Ecto neural progenitor cell (in vitro differentiated cells): Measurements from ENCODE around the gene KCNIP3.

Source experiments
- DNase-seq: peaks from one replicate; pipeline ENCODE4 v3.0.0-alpha.2; 2018; ENCODE audit warnings: low spot score

The KCNIP3 gene

GRCh38 chr2:95314964-95315611, 17.9 kb downstream of the KCNIP3 start:
- DNase-seq: peak; percentile 67

- DNase-seq: no peak
Observed at GRCh38 chr2:95315801-95316411, 18.8 kb downstream of the KCNIP3 start.

DNA sequence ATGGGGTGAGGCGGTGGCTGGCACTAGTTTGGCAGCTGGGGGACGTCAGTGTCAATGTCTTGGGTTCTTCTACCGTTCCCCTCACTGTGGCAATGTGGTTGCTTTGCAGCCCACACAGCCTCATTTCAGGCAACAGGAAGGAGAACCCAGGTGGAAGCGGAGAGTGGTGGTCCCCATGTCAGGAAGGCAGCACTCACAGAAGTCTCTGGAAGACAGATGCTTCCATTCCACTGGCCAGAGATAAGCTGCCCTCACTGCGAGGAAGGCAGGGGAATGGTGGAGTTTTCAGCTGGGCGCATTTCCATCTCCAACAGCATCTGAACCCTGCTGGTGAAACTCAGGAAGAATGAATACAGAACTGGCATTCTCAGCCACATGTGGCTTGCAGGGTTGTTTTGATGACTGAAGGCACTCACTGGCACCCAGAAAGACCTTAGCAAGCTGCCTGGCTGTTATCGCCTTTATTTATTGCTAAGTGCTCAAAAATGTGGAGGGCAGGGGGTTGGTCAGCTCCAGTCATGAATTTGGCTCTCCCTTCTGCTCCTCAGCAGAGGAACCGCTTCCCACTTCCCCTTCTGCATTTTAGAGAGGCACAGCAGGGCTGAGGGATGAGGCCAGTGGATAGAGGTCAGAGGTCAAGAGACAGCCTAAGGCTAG, 19.4 kb downstream of the KCNIP3 start:
- no peak for DNase-seq

GRCh38 chr2:95317123-95317500, 20.0 kb downstream of the KCNIP3 start:
- DNase-seq: no peak

GRCh38 chr2:95317665-95318425, 20.7 kb downstream of the KCNIP3 start:
- DNase-seq: no peak

DNA sequence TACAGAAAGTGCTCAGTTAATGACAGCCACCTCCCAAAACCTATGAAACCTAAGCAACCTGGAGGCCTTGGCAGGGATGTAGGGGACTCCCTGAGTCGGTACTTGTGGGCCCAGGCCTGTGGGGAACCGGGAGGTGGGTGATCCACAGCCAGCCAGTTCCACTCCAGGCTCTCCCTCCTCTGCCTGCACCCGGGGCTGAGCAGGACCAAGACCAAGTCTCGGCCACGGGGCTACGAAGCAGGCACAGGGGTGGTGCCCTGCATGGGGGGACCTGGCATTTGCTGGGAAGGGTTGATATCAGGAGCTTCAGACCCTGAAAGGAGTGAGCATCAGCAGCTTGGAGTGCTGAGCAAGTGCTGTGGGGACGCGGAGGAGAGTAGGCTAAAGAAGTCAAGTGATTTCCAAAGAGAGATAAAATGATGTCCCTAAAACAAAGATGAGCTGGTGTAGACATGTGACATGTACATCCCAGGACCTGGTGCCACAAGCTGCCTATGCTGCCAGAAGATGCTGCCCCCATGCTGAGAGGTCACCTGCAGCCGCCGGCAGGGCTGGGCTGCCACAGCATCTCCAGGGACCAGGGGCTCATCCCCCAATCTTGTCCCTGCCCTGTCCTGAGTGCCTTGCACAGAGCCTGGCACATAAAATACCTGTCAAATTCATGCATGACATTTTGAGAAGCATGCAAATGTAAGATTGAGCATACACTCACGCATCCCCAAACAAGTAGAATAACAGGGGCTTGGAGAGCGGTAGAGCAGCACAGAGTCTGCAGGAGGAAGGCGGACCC, 21.5 kb downstream of the KCNIP3 start:
- DNase-seq: no peak

DNA sequence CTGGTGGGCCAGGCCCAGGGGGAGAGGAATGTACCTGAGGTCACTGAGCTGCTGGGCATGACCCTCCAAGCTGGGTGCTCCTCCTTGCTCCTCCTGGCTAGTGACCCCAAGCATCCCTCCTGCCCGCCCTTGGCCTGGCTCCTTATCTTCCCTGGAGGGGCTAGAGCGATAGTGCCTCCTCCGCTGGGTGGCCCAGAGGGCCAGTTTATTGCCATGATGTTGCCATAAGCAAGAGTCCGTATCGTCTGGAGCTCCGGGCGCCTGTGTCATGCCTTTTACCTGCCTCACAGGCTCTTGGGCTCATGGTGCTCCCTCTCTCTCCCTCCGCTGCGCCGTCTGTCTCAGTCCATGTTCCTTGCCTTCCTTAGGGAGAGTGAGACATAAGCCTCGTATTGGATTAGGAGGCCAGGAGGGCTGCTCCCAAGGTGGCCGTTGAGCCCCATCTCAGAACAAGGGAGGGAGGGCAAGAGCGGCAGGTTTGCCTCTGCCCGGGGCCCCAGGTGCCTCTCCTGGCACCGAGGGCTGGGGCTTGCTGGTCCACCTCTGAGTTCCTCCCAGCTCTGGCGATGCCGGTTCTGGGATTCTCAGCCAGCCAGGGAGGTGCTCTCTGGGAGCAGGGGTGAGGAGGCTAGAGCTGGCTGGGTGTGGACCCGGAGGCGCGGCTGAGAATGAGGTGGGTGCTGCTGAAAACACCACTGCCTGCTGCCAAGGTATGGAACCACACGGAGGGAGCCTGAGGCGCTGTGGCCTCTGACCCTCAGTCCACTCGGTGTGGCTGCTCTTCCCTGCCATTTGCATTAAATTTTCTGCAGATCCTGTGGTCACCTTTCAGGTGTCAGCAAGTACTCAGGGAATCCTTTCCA, 22.6 kb downstream of the KCNIP3 start:
- DNase-seq: no peak

DNA sequence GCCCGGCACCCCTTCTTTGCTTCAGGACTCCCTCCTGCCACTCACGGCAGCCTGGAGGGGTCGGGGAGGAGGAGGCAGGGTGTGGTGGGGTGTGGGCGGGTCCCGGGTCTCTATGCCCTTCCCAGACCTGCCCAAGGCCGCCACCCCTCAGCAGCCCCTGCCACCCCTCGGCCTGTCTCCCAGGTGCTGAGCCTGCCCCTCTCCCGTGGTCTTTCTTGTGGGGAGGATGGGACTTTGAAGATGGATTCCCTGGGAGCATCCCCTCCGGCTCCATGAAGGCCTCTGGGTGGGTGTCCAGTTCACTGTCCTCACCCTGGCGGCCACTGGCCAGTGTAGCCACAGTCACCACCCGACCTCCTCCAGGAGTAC, 23.2 kb downstream of the KCNIP3 start:
- no peak for DNase-seq

DNA sequence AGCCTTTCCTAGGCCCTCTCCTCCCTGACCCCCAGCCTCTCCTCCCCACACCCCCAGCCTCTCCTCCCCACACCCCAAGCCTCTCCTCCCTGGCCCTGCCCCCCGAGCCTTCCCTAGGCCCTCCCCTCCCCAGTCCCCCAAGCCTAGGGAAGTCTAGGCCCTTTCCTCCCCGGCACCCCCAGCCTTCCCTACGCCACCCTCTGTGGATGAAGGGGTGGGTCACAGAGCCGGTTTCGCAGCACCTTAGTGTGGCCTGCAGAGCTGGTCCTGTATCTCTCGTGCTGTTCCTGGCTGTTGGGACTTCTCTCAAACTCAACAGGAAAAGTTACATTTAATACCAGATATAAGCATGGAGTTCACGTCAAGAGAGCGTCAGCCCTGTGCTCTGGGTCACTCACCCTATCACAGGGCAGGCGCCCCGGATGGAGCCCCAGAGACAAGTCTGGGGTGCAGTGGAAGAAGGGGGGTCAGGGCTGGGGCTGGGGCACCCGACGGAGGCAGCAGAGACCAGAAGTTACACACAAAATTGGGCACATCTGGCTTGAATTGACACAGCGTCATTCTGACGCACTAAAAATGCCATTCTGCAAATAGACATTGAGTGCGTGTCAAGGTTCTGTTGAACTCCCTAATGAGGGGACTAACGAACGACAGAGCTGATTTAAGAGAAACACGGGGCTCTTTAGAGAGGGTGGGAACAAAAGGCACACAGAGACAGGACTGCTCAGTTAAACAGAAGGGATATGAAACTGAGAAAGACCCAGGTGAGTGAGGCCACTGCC, 24.0 kb downstream of the KCNIP3 start:
- DNase-seq: no peak

DNA sequence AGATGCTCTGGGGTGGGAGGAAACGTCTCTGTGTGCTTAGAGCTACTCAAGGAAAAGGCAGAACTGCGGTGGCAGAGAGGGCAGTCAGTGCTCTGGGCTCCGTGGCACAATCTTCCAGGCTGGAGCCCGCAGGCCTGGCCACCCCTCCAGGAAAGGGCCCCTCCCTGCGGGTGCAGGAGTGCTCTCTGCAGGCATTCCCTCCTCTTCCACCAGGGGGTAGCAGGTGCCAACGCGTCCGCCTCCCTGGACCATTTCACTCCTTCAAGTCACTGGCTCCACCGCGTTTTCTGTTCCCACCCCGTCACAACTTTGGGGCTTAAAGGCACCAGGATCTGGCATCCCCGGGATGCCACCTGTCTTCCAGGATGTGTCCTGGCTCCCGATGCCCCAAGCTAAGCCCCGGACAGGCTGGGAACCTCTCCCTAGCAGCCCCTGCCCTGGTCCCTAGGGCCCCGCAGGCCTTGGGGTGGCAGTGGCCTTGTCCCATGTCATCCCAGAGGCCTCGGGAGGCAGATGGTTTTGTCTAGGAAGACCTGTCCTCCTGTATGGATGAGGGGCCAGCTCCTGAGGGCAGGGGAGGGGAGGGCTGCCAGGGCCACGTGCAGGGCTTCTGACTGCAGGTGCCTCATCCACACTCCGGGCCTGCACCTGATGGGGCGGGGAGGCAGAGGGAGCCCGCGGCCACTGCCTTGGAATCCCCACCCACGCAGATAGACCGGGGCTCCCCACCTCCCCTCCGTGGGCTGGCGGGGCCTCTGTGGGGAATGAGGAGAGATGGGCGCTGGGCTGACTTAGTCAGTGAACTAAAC, 26.4 kb downstream of the KCNIP3 start:
- no peak for DNase-seq

DNA sequence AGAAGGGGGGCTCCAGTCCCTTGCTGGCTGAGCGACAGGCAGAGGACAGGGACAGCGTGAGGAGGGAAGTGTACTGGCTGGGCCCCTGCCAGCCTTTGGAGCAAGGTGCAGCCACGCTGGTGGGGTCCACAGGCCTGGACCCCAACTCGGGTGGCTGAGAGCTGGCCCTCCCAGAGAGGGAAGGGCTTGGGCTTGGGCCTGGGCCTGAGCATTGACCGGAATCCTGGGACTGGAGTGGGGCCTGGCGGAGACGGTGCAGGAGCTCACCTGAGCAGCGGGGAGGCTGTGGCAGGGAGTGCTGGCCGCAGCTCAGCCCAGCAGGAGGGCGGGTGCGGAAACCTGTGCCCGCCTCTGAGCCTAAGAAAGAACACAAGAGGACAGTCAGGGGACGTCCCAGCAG, 27.9 kb downstream of the KCNIP3 start:
- no peak for DNase-seq

- no peak for DNase-seq
Observed at GRCh38 chr2:95325590-95326432, 28.7 kb downstream of the KCNIP3 start.

GRCh38 chr2:95326433-95327140, 29.4 kb downstream of the KCNIP3 start:
- DNase-seq: no peak

- DNase-seq: no peak
Observed at GRCh38 chr2:95327861-95328260, 30.7 kb downstream of the KCNIP3 start.

DNA sequence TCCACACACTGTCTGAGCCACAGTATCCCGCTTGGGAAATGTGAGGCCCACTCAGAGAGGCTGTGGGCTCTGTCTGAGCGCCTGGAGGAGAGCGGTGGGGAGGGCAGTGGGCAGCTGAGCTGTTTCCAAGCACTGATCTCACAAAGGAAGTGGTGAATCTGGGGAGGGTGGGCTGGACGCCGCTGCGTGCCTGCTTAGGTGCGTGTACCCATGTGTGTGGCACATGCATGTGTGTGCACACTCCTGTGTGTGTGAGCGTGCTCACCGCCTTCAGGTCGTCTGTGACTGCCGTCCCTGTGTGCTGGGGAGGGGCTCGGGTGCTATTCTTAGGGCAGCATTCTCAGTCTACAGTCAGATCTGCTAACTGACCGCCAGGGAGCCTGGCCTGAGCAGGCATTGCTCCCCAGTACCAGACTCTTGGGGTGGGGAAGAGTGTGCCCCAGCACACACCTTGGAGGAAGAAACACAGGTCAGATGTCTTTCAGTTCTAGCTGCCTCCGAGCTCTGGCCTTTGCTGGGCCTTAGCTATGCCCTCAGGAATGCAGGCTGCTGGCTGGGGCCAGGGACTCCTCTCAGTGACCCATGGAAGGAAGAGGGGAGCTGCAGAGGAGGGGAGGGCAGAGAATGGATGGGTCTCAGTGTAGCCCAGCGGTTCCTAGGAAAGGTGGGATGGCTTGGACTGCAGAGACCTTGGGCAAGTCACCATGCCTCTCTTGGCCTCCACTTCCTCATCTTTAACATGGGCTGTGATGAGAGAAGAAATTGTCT, 31.4 kb downstream of the KCNIP3 start:
- DNase-seq: no peak

DNA sequence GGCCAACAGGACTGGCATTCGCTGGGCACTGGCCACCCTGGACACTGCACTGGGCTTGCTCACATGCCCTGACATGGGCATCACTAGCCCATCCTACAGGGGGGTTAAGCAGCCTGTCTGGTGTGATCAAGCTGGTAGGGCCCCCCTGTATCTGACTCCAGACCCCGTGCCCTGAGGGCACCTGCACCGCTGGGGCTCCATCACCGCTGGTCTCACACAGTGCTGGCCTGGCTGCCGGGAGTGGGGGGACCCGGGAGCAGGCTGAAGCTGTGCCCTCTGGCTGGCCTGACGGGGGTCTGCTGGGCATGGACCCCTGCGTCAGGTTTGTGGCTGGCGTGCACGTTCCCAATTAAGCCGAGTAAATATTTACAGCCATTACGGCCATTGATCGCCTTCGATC, 32.3 kb downstream of the KCNIP3 start:
- DNase-seq: no peak
